HG02678 (cell line): ENCODE results near the gene PPARG.
"Not testable (repeated sequence)": the region's sequence is repeated elsewhere in the genome, so short reads cannot be mapped to it uniquely, and the experiment has no call there.

Experiments used
- ATAC-seq: cut with Tn5 transposase; IDR thresholded peaks from one replicate; pipeline ENCODE4 v1.9.1; 2021; ENCODE audit warnings: mild to moderate bottlenecking, moderate library complexity; ENCODE audit not compliant: unreplicated experiment

The PPARG gene

DNA sequence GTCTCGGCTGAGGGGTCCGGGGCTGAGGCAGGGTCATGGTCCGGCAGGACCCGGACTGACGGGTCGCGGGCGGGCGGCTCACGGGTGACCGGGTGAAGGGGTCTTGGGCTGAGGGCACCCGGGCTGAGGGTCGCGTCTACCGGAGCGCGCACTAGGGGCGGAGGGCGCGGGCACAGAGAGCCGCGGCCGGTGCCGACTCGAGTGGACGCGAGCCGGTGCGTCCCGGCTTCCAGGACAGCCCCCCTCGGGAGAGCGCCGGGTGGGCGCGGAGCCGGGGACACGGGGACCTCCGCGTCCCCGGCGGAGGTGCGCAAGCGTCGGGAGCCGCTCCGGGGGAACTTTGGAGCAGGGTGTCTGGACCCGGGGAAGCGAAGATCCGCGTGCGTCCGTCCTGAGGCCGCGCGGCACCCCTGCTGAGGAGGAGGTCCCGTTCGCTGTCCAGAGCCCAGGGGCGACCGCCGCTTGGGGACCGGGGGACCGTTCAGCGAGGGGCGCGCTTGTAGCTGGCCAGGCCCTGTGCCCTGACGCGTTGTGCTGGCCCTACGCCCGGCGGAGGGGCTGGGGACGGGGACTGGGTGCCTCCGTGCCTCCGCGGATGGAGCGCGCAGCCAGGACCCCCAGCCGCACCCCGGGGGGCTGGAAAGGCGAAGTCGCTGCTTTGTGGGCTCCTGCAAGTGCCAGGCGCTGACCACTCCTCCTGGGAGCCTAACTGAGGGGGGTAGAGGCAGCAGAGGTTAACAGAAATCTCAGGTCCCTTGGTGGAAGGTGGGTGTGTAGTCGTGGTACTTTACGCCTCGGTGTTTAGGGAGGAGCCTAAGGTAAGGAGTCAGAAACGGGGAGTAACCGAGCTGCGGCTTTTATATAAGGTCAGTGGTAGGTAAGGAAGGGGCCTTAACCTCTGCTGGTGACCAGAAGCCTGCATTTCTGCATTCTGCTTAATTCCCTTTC lies at the start of gene PPARG:
PPARG (plus strand) TSS at position 889 of the 948 bp plus-strand sequence. CDS start 90,642 bp downstream, outside the sequence.
- ATAC-seq: no peak

DNA sequence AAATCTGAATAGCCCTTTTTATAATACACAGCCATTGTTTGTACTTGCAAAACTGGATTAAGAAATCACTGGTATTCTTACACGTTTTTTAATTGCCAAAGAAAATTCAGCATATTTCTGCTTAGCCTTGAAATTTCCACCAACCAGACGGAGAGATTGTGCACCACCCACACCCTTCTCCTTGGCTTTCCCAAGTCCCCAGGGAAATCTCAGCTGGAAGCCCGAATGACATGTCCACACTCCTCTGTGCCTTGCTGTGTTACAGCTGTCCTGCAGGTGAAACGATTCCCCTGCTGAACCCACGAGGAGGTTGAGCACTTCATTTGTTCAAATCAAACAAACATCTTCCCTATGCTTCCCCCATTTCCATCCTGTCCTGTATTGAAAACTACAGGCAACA lies 49.6 kb upstream of the PPARG start:
- ATAC-seq: no peak

DNA sequence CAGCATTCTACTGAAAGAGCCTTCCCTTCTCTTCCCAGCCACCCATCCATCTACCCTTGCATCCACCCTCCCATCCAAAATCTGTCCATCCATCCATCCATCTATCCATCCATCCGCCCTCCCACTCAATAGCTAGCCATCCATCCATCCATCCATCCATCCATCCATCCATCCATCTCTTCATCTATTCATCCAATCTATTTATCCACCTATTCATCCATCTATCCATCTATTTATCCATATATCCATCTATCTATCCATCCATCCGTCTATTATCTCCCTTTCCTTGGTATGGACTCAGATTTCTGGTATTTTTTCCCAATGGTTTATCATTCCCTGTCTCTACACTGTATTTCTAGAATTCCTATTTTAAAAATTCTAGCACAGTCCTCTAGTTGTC lies 46.1 kb upstream of the PPARG start:
- no peak for ATAC-seq

- no peak for ATAC-seq
Observed at GRCh38 chr3:12246497-12247163, 42.2 kb upstream of the PPARG start.

GRCh38 chr3:12247411-12247810 lies 41.5 kb upstream of the PPARG start:
- ATAC-seq: no peak

DNA sequence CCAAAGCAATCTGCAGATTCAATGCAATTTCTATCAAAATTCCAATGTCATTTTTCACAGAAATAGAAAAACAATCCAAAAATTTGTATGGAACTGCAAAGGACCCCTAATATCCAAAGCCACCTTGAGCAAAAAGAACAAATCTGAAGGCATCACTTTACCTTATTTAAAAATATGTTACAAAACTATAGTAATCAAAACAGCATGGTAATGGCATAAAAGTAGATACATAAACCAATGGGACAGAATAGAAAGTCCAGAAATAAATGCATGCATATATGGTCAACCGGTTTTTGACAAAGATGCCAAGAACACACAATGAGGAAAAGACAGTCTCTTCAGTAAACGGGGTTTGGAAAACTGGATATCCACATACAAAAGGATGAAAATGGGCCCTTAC lies 39.4 kb upstream of the PPARG start:
- ATAC-seq: no peak

GRCh38 chr3:12252889-12253288 lies 36.0 kb upstream of the PPARG start:
- ATAC-seq: no peak

- no peak for ATAC-seq
Observed at GRCh38 chr3:12253516-12254343, 35.1 kb upstream of the PPARG start.

DNA sequence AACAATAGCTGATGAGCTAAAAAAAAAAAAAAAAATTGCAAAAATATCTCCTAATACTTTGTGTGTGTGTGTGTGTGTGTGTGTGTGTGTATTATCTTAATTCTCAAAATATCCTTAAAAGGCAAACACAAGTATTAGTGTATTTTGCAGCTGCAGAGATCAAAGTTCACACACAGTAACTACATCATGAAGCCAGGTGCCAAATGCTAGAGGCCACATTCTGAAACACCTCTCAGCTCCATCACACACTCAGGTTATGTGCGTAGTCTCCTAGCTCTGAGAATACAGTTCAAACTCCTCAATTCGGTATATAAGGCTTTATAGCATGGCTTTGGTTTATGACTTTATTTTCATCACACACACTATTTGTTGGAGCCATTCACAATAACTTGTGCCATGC lies 33.5 kb upstream of the PPARG start:
- no peak for ATAC-seq

DNA sequence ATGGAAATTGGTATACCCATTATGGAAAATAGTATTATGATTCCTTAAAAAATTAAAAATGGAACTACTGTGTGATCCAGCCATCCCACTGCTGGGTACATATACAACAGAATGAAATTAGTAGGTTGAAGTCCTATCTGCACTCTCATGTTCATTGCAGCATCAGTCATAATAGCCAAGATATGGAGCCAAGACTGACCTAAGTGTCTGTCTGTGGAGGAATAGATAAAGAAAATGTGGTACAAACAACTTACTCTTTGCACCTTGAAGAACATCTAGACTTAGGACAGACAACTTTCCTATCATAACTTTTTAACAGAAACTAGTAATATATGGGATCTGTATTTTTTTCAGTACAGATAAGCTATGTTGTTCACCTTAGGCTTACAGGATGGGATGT lies 30.0 kb upstream of the PPARG start:
- ATAC-seq: no peak

- not testable (repeated sequence) for ATAC-seq
Observed at GRCh38 chr3:12262173-12262572, 26.7 kb upstream of the PPARG start.

DNA sequence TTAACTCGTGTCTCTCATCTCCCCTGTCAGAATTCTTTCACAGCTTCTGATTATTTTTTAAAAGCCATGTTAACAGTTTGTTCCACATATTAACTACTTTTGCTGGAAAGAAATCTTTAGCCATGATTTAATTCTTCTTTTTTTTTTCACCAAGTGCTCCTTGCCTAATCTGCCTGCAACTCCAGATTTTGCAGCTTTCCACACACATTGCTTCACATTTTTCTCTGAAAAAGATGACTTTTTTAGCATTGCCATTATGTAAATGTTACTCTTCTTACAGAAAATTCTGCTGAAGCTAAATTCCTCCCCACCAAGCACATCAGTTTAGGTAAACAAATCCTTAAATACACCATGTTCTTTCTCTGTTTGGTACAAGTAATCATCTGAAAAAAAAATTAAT lies 23.4 kb upstream of the PPARG start:
- no peak for ATAC-seq

- ATAC-seq: no peak
Observed at GRCh38 chr3:12266038-12266437, 22.8 kb upstream of the PPARG start.

DNA sequence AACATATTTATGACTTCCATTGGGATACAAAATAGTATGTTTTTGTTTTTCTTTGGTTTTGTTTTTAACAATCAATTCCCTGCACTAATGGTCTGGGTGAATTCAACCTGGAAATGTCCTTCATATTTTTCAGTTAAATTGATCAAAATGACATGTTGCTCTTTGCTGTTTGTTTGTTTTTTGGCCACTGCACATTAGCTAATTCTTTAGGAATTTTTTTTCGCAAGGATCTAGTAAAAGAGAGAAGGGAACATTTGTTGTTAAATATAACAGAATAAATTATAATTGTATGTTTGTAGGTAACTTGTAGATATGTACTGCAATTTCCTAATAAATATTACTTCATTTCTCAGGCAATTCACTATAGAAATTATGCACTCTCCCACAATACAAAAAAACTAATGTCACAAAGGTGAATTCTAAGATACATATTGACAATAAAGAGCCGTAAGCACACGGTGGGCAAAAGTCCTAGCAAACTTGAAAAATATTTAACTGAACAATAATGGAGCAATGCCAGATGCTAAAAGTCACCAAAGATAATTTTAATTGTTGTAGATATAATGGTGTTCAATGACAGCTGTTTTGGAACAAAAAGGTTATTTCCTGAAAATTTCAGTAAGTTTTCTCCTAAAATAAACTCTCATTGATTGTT lies 21.4 kb upstream of the PPARG start:
- no peak for ATAC-seq

DNA sequence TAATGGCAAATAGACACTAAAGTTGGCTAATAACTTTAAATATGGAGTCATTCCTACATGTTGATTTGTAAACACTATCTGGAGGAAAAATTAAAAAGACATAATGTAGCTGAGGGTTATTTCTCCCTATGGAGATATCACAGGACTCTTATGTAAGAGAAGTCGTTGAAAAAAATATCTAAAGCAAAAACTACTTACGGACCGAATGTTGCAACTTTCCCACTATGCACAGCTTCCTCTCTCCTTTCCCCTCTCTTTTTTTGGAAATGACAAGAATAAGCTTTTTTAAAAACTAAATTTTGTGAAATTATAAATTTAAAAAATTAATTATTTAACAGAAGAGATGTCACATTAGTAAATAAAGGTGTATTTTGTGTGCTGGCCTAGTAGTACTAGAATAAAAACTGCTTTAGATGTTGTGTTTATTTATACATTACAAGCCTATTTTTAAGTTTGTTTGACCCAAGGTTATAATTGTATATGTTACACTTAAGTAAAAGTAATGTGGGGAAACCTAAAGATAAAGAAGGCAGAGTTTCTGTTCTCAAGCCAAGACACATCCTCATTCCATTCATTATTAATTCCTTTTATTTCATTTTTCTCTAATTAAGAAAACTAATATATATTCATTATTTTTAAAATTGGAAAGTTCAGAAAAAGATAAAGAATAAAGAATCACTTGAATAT lies 20.7 kb upstream of the PPARG start:
- no peak for ATAC-seq

DNA sequence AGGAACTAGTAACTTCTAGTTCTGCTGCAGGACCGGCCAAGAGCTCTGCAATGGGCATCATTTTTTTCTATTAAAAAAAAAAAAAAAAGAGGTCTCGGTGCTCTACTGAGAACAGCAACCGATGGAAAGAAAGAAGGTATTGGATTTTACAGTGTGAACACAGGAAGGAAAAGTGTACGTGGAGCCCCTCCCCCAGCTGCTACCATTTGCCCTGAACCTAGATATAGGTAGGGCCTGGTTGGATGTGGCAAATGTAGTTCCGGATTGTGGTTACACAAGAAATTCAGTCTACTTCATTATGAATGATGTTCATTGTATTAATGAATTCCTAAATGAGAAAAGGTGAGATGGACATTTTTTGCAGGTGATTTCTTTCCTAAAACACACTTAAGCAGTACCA lies 17.9 kb upstream of the PPARG start:
- no peak for ATAC-seq

GRCh38 chr3:12273045-12273695 lies 15.7 kb upstream of the PPARG start:
- ATAC-seq: peak; percentile 88

GRCh38 chr3:12275974-12276650 lies 12.8 kb upstream of the PPARG start:
- no peak for ATAC-seq

DNA sequence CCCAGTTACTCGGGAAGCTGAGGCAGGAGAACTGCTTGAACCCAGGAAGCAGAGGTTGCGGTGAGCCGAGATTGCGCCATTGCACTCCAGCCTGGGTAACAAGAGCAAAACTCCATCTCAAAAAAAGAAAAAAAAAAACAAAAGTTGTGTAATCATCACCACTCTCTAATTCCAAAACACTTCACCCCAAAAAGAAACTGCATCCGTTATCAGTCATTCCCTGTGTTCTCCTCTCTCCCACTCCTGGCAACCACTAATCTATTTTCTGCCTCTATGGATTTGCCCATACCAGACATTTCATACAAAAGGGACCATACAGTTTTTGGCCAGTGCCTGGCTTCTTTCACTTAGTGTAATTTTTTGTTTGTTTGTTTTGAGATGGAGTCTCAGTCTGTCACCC lies 12.0 kb upstream of the PPARG start:
- not testable (repeated sequence) for ATAC-seq
